Measurements from ENCODE around the gene TMED9.

- no peak for TF ChIP-seq EZH2phosphoT487 (IDR thresholded peaks at IDR 0.05; ENCODE audit: low read depth)
- TF ChIP-seq CTCF (IDR thresholded peaks at IDR 0.05; ENCODE audit: low read depth, low read length) = no peak
Measured at GRCh38 chr5:177546258-177546741, 45.7 kb upstream of the TMED9 start.

Measured in OCI-LY3 (cell line).